Measurements from ENCODE around the gene MT1F. TPM values are rescaled to one million over a fixed set of nuclear protein-coding genes. Genes with fewer than 3 reads are reported as not detected.

Gene MT1F
- polyA plus RNA-seq, 1 donor from 2014 or later, result 1.8 TPM

DNA sequence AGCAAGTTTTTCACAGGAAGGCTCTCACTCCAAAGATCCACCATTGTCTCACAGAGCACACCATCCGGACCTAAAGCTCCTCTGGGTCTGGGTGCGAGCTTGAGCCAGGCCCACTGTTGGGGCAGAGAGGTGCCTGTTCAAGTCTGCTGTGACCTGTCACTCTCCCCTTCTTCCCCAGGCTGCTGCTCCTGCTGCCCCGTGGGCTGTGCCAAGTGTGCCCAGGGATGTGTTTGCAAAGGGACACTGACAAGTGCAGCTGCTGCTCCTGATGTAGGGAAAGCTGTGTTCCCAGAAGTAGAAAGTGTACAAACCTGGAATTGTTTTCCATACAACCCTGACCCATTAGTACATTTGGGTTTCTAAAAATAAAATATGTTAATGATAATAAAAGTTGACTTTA, 19.7 kb downstream of the MT1F start:
- Histone ChIP-seq H2AFZ (ENCODE audit: low read depth, low read length) (no peak overlapping the region), H3K27ac (ENCODE audit: low read length) (no peak overlapping the region), H3K9ac (ENCODE audit: low read length) (no peak overlapping the region), H3K4me3 (ENCODE audit: low read length) (no peak overlapping the region), H3K9me2 (ENCODE audit: insufficient read depth, low read length) (no peaks in the 10 kb centered on the region), H3F3A (ENCODE audit: insufficient read depth, low read length, poor library complexity, severe bottlenecking) (no peaks in the 10 kb centered on the region), H3K27me3 (ENCODE audit: insufficient read depth, low read depth, low read length) (peaks cover 61% of the 10 kb centered on the region), H3K36me3 (ENCODE audit: insufficient read depth, low read length) (no peaks in the 10 kb centered on the region), H3K9me3 (ENCODE audit: low read length) (no peaks in the 10 kb centered on the region), H3K79me2 (replicated peaks; ENCODE audit: insufficient read depth, low read length) (no peaks in the 10 kb centered on the region), H3K4me2 (ENCODE audit: low read length) (no peak overlapping the region), H4K20me1 (ENCODE audit: insufficient read depth) (no peaks in the 10 kb centered on the region)
- TF ChIP-seq, protein P1, sequence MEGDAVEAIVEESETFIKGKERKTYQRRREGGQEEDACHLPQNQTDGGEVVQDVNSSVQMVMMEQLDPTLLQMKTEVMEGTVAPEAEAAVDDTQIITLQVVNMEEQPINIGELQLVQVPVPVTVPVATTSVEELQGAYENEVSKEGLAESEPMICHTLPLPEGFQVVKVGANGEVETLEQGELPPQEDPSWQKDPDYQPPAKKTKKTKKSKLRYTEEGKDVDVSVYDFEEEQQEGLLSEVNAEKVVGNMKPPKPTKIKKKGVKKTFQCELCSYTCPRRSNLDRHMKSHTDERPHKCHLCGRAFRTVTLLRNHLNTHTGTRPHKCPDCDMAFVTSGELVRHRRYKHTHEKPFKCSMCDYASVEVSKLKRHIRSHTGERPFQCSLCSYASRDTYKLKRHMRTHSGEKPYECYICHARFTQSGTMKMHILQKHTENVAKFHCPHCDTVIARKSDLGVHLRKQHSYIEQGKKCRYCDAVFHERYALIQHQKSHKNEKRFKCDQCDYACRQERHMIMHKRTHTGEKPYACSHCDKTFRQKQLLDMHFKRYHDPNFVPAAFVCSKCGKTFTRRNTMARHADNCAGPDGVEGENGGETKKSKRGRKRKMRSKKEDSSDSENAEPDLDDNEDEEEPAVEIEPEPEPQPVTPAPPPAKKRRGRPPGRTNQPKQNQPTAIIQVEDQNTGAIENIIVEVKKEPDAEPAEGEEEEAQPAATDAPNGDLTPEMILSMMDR (IDR thresholded peaks at IDR 0.05; ENCODE audit: poor library complexity, severe bottlenecking), result no peak
- TF ChIP-seq TAF1 (IDR thresholded peaks at IDR 0.05; ENCODE audit: low read depth), result no peak
- TF ChIP-seq, protein P2, sequence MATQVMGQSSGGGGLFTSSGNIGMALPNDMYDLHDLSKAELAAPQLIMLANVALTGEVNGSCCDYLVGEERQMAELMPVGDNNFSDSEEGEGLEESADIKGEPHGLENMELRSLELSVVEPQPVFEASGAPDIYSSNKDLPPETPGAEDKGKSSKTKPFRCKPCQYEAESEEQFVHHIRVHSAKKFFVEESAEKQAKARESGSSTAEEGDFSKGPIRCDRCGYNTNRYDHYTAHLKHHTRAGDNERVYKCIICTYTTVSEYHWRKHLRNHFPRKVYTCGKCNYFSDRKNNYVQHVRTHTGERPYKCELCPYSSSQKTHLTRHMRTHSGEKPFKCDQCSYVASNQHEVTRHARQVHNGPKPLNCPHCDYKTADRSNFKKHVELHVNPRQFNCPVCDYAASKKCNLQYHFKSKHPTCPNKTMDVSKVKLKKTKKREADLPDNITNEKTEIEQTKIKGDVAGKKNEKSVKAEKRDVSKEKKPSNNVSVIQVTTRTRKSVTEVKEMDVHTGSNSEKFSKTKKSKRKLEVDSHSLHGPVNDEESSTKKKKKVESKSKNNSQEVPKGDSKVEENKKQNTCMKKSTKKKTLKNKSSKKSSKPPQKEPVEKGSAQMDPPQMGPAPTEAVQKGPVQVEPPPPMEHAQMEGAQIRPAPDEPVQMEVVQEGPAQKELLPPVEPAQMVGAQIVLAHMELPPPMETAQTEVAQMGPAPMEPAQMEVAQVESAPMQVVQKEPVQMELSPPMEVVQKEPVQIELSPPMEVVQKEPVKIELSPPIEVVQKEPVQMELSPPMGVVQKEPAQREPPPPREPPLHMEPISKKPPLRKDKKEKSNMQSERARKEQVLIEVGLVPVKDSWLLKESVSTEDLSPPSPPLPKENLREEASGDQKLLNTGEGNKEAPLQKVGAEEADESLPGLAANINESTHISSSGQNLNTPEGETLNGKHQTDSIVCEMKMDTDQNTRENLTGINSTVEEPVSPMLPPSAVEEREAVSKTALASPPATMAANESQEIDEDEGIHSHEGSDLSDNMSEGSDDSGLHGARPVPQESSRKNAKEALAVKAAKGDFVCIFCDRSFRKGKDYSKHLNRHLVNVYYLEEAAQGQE (IDR thresholded peaks at IDR 0.05; ENCODE audit: borderline replicate concordance), result no peak
- no peak for TF ChIP-seq SMC3 (conservative IDR thresholded peaks at IDR 0.05; ENCODE audit: poor library complexity)
- no peak for TF ChIP-seq POLR2AphosphoS5 (IDR thresholded peaks at IDR 0.05)
- TF ChIP-seq EP300 (conservative IDR thresholded peaks at IDR 0.05; ENCODE audit: poor library complexity, severe bottlenecking), result no peak
- TF ChIP-seq RAD21 (conservative IDR thresholded peaks at IDR 0.05), result no peak
- no peak for TF ChIP-seq EZH2 (IDR thresholded peaks at IDR 0.05; ENCODE audit: borderline replicate concordance, insufficient read depth, low read length, poor library complexity, severe bottlenecking)
- TF ChIP-seq MXI1 (conservative IDR thresholded peaks at IDR 0.05; ENCODE audit: poor library complexity, severe bottlenecking), result no peak

DNA sequence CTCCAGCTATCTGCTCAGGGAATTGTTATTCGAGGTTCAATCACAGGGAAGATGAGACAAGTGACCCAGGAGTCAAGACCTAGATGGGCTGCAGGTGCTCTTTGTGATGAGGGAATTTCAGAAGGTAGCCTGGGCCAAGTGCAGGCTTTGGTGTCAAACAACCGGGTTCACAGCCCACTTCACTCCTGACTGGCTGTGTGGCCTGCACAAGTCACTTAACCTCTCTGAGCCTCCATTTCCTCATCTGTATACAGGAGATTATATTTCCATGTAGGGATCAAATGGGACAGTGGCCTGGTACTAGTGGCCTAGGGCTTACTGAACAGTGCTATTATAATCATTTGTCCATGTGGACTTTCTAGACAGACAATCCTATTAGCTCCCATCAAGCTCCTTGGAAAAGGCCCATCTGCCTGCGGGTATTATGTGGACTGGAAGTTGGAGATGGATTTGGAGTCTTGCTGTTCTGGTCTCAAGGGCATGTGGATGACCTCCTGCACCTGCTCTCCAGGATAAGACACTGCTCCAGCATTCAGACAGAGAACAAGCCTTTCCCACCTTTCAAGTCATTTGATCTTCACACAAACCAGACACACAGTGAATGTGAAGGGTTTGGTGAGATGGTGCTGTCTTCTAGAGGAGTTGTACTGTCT, 21.4 kb downstream of the MT1F start:
- TF ChIP-seq RAD21 (conservative IDR thresholded peaks at IDR 0.05), result no peak
- H3K4me3 ChIP-seq (ENCODE audit: low read length), result no peak overlapping the region
- H3K27me3 ChIP-seq (ENCODE audit: insufficient read depth, low read depth, low read length), result peaks cover 60% of the 10 kb centered on the region
- no peak overlapping the region for H2AFZ ChIP-seq (ENCODE audit: low read depth, low read length)
- H3K79me2 ChIP-seq (replicated peaks; ENCODE audit: insufficient read depth, low read length), result no peaks in the 10 kb centered on the region
- H3K27ac ChIP-seq (ENCODE audit: low read length), result no peak overlapping the region
- no peak overlapping the region for H3K9ac ChIP-seq (ENCODE audit: low read length)
- H3K9me2 ChIP-seq (ENCODE audit: insufficient read depth, low read length), result no peaks in the 10 kb centered on the region
- no peak overlapping the region for H3K4me2 ChIP-seq (ENCODE audit: low read length)
- no peaks in the 10 kb centered on the region for H3F3A ChIP-seq (ENCODE audit: insufficient read depth, low read length, poor library complexity, severe bottlenecking)
- H4K20me1 ChIP-seq (ENCODE audit: insufficient read depth), result no peaks in the 10 kb centered on the region
- no peaks in the 10 kb centered on the region for H3K36me3 ChIP-seq (ENCODE audit: insufficient read depth, low read length)
- no peaks in the 10 kb centered on the region for H3K9me3 ChIP-seq (ENCODE audit: low read length)

Data from neural cell (in vitro differentiated cells).